Transverse colon (tissue), 4 donors: ENCODE results near the gene RAB40B.

Source experiments
- CTCF ChIP-seq, 5 experiments: fragments of 200-600 bp in 3 of 5; fragments of 450-650 bp in 2 of 5; sonication (generic) in 3 of 5; IDR thresholded peaks; 1 replicate in 2 of 5; 2 replicates in 3 of 5; pipeline ENCODE4 v1.5.1; 2016 to 2017; ENCODE audit warnings: antibody characterized with exemption in 5 of 5, inconsistent platforms in 3 of 5, mild to moderate bottlenecking in 2 of 5, moderate library complexity in 1 of 5
- EP300 ChIP-seq: sonication (generic); formaldehyde crosslinking; IDR thresholded peaks from one replicate; pipeline ENCODE4 v1.6.1; 2017; ENCODE audit warnings: antibody characterized with exemption, low read depth
- POLR2A ChIP-seq: fragments of 450-650 bp; IDR thresholded peaks from one replicate; pipeline ENCODE4 v1.6.1; 2016; ENCODE audit warnings: antibody characterized with exemption, mild to moderate bottlenecking, moderate library complexity
- POLR2AphosphoS5 ChIP-seq, 3 donors: sonication (generic); formaldehyde crosslinking; IDR thresholded peaks; one replicate each; pipeline ENCODE4 v1.6.1; 2016; ENCODE audit warnings: antibody characterized with exemption in 3 of 3

- peak; percentile 10 for TF ChIP-seq POLR2A
- no peak for TF ChIP-seq CTCF (IDR thresholded peaks at IDR 0.05)
- peak in 1 of 3 donors; percentile 21 for TF ChIP-seq POLR2AphosphoS5 (IDR thresholded peaks at IDR 0.05)
- no peak for TF ChIP-seq EP300
Observed at GRCh38 chr17:82698065-82698973, at the start of gene RAB40B.
